OCI-LY7 (cell line): ENCODE results near the gene TOMM20L. TPM values are rescaled to one million over a fixed set of nuclear protein-coding genes. Genes with fewer than 3 reads are reported as not detected.

Source experiments
- BruUV-seq: library from RNA; stranded (reverse); fragments of 400-500 nt; replicated peaks from 2 replicates; lab custom pipeline; 2021; lab: Mats Ljungman, UMichigan
- CTCF ChIA-PET: fragments of 300-600 bp; sonication (Branson Sonifier 250); formaldehyde crosslinking; loops from one replicate; lab custom pipeline; 2022; ENCODE audit warnings: antibody characterized with exemption; ENCODE audit not compliant: unreplicated experiment; lab: Charles Lee
- POLR2A ChIA-PET: fragments of 300-600 bp; sonication (Branson Sonifier 250); formaldehyde crosslinking; loops from one replicate; lab custom pipeline; 2022; ENCODE audit warnings: antibody characterized with exemption; lab: Charles Lee
- DNase-seq: peaks from one replicate; pipeline ENCODE4 v3.0.0-alpha.2; 2015; ENCODE audit warnings: low spot score
- H2AFZ ChIP-seq: fragments of 200-600 bp; sonication (generic), shearing (Covaris generic); 2 replicates; pipeline ENCODE4 v1.6.1; 2014; ENCODE audit warnings: mild to moderate bottlenecking, antibody characterized with exemption, low read length, moderate library complexity
- H3K27ac ChIP-seq: fragments of 200-600 bp; sonication (generic); 2 replicates; pipeline ENCODE4 v1.5.1; 2014; ENCODE audit warnings: mixed run types, low read depth, mild to moderate bottlenecking, moderate library complexity, low read length, inconsistent platforms; ENCODE audit not compliant: poor library complexity, severe bottlenecking
- H3K36me3 ChIP-seq: fragments of 200-600 bp; sonication (generic); 2 replicates; pipeline ENCODE4 v1.6.1; 2014; ENCODE audit warnings: mild to moderate bottlenecking, antibody characterized with exemption, low read length, moderate library complexity, mixed read lengths; ENCODE audit not compliant: insufficient read depth
- H3K4me1 ChIP-seq: fragments of 200-600 bp; sonication (generic); 2 replicates; pipeline ENCODE4 v1.5.1; 2014; ENCODE audit warnings: mild to moderate bottlenecking, low read length; ENCODE audit not compliant: insufficient read depth, poor library complexity, severe bottlenecking
- H3K4me2 ChIP-seq: fragments of 200-600 bp; sonication (generic); 2 replicates; pipeline ENCODE4 v1.6.1; 2014; ENCODE audit warnings: mild to moderate bottlenecking, low read length
- H3K4me3 ChIP-seq: fragments of 200-600 bp; sonication (generic); 2 replicates; pipeline ENCODE4 v1.5.1; 2014; ENCODE audit warnings: mild to moderate bottlenecking, low read depth, low read length; ENCODE audit not compliant: poor library complexity, severe bottlenecking
- H3K79me2 ChIP-seq: fragments of 200-600 bp; sonication (generic); 2 replicates; pipeline ENCODE4 v1.6.1; 2016; ENCODE audit warnings: low read depth, mild to moderate bottlenecking, low read length, moderate library complexity, mixed read lengths; ENCODE audit not compliant: insufficient read depth
- H3K9me2 ChIP-seq: fragments of 200-600 bp; sonication (generic); 2 replicates; pipeline ENCODE4 v1.6.1; 2016; ENCODE audit warnings: mild to moderate bottlenecking, low read length, mixed read lengths; ENCODE audit not compliant: insufficient read depth
- H3K9me3 ChIP-seq: fragments of 200-600 bp; sonication (generic); 2 replicates; pipeline ENCODE4 v1.6.1; 2014; ENCODE audit warnings: mild to moderate bottlenecking, mixed run types, low read length, mixed read lengths
- H4K20me1 ChIP-seq: fragments of 200-600 bp; sonication (generic); 2 replicates; pipeline ENCODE4 v1.6.1; 2014; ENCODE audit warnings: mild to moderate bottlenecking, antibody characterized with exemption, low read length, moderate library complexity, mixed read lengths; ENCODE audit not compliant: insufficient read depth
- CTCF ChIP-seq: fragments of 200-600 bp; sonication (generic); conservative IDR thresholded peaks from 2 replicates; pipeline ENCODE4 v1.5.1; 2014; ENCODE audit warnings: mild to moderate bottlenecking, antibody characterized with exemption, low read length, moderate library complexity, mixed read lengths
- EZH2phosphoT487 ChIP-seq: fragments of 200-600 bp; sonication (generic); IDR thresholded peaks from 2 replicates; pipeline ENCODE4 v1.6.1; 2018; ENCODE audit warnings: low read depth, borderline replicate concordance, mild to moderate bottlenecking, mixed run types, antibody characterized with exemption, low read length, moderate library complexity, mixed read lengths
- intact Hi-C: fragments of 100-400 bp; cut with micrococcal nuclease; formaldehyde crosslinking; loops from one replicate; pipeline ENCODE4 v1.10.0; 2022; ENCODE audit not compliant: unreplicated experiment
- small RNA-seq: library from RNA; depleted of rRNA; stranded (forward); fragments of <200 nt; gene quantifications from one replicate; pipeline ENCODE3, GENCODE V24; 2014
- total RNA-seq, 2 experiments: library from RNA; depleted of rRNA in 1 of 2; stranded (reverse); fragments of >200 nt in 1 of 2; shearing (Covaris generic) in 1 of 2; gene quantifications; 2 replicates each; pipeline ENCODE4 v1.2.3, GENCODE V29; 2014 to 2022

The TOMM20L gene
- total RNA-seq, 2 experiments from 2014 or later, result not detected

DNA sequence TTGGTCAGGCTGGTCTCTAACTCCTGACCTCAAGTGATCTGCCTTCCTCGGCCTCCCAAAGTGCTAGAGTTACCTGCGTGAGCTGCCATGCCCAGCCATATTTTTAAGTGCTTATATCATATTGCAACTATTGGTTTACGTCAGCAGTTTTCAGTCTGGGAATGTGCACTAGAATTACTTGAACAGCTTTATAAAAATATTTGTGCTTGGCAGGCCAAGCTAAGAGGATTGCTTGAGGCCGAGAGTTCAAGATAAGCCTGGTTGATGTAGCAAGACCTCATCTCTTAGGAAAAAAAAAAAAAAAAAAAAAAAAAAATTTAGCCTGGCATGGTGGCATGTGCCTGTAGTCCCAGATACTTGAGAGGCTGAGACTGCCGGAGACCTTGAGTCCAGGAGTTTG, 48.9 kb downstream of the TOMM20L start:
- peaks cover 83% of the 10 kb centered on the region for H3K36me3 ChIP-seq
- no peaks in the 10 kb centered on the region for H3K79me2 ChIP-seq
- no peak overlapping the region for H3K4me3 ChIP-seq
- H3K4me1 ChIP-seq, result no peaks in the 10 kb centered on the region
- ChIA-PET POLR2A (interaction anchor here (0.7 to 1.0 kb wide), 2 partner anchors 21 to 186 kb away, joined by 8 to 9 read pairs; no protein-coding TSS in a partner anchor), CTCF (no interaction called here)
- intact Hi-C loops, result no loop called here
- no TSS peak for BruUV-seq
- no peak for TF ChIP-seq CTCF
- TF ChIP-seq EZH2phosphoT487, result no peak
- no peak overlapping the region for H3K4me2 ChIP-seq
- H3K9me2 ChIP-seq, result no peaks in the 10 kb centered on the region
- no peaks in the 10 kb centered on the region for H3K9me3 ChIP-seq
- no peak for DNase-seq
- H3K27ac ChIP-seq, result no peak overlapping the region
- no peaks in the 10 kb centered on the region for H4K20me1 ChIP-seq
- H2AFZ ChIP-seq, result no peak overlapping the region

DNA sequence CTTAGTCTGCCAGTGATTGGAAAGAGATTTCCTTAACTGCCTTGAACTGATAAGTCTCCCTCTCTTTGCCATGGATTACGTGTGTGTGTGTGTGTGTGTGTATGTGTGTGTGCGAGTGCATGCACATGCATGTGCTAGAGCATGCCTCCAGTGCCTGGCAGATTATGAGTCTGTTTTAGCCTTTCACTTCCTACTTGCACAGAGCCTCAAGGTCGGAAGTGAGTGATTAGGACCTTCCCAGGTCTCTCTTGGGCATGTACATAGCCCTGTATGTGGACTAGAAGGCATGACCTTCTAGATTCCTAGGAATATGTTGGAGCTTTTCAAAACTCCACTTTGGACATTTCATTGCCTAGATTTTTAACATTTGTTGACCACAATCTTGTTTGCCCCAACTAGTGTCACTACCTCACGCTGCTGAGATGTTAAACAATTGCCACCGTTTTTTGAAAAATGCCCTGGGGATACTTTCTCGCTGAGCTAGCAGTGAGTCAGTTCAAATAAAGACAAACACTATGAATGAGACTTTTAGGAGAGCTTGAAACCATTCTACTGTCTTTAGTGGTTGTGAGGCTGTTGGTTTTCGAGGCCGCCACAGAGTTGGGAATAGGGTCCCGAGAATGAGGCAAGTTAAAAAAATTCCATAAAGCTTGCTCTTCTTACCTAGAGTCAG, 60.0 kb downstream of the TOMM20L start:
- Histone ChIP-seq H3K27ac (no peak overlapping the region), H2AFZ (no peak overlapping the region), H3K4me2 (no peak overlapping the region), H3K4me3 (no peak overlapping the region), H3K4me1 (no peaks in the 10 kb centered on the region), H3K36me3 (peaks cover 88% of the 10 kb centered on the region), H3K9me2 (no peaks in the 10 kb centered on the region), H3K9me3 (no peaks in the 10 kb centered on the region), H3K79me2 (no peaks in the 10 kb centered on the region), H4K20me1 (no peaks in the 10 kb centered on the region)
- ChIA-PET CTCF (no interaction called here), POLR2A (interaction anchor here (1.0 to 1.5 kb wide), 2 partner anchors 18 to 22 kb away, joined by 3 read pairs; no protein-coding TSS in a partner anchor)
- intact Hi-C loops, result no loop called here
- BruUV-seq, result no TSS peak
- TF ChIP-seq CTCF (no peak), EZH2phosphoT487 (no peak)
- DNase-seq, result no peak

Small RNAs within 50 kb of the gene (small RNA-seq; reads per million reads assigned to genes)
- gene RF00019, result not detected

Other genes with a start within 250 kb of the TOMM20L start
- 0.25 and 0.67 TPM in 2 replicates for gene ARMH4, start 243.7 kb upstream of the TOMM20L start, total RNA-seq (2014; rRNA removed; shearing (Covaris generic))
- not detected in 2 replicates for gene ARMH4, start 243.7 kb upstream of the TOMM20L start, total RNA-seq (2022)
- gene ACTR10, start 195.8 kb upstream of the TOMM20L start, total RNA-seq (2014; rRNA removed; shearing (Covaris generic)), result 34.3 and 42.5 TPM in 2 replicates
- gene ACTR10, start 195.8 kb upstream of the TOMM20L start, total RNA-seq (2022), result 59.9 and 60.4 TPM in 2 replicates
- 88.9 and 89.1 TPM in 2 replicates for gene PSMA3, start 151.1 kb upstream of the TOMM20L start, total RNA-seq (2014; rRNA removed; shearing (Covaris generic))
- 171 and 206 TPM in 2 replicates for gene PSMA3, start 151.1 kb upstream of the TOMM20L start, total RNA-seq (2022)
- 10.3 and 29.6 TPM in 2 replicates for gene ARID4A, start 97.4 kb upstream of the TOMM20L start, total RNA-seq (2014; rRNA removed; shearing (Covaris generic))
- gene ARID4A, start 97.4 kb upstream of the TOMM20L start, total RNA-seq (2022), result 38.2 and 39.3 TPM in 2 replicates
- gene TIMM9, start 31.6 kb downstream of the TOMM20L start, total RNA-seq (2014; rRNA removed; shearing (Covaris generic)), result 33.0 and 37.2 TPM in 2 replicates
- 60.3 and 60.6 TPM in 2 replicates for gene TIMM9, start 31.6 kb downstream of the TOMM20L start, total RNA-seq (2022)
- gene KIAA0586, start 31.8 kb downstream of the TOMM20L start, total RNA-seq (2014; rRNA removed; shearing (Covaris generic)), result 20.5 and 20.8 TPM in 2 replicates
- gene KIAA0586, start 31.8 kb downstream of the TOMM20L start, total RNA-seq (2022), result 40.9 and 41.7 TPM in 2 replicates
- not detected in 2 replicates for gene DACT1, start 242.0 kb downstream of the TOMM20L start, total RNA-seq (2014; rRNA removed; shearing (Covaris generic))
- gene DACT1, start 242.0 kb downstream of the TOMM20L start, total RNA-seq (2022), result not detected in 2 replicates